Measurements from ENCODE around the gene RNF144A. TPM values are rescaled to one million over a fixed set of nuclear protein-coding genes. Genes with fewer than 3 reads are reported as not detected.
"Not testable (repeated sequence)": the region's sequence is repeated elsewhere in the genome, so short reads cannot be mapped to it uniquely, and the experiment has no call there.

Gene RNF144A
- total RNA-seq, 2 donors from 2014 or later: 13.6 to 29.2 TPM

- H3K27ac Mint-ChIP-seq: no peak overlapping the region
- no peak for ATAC-seq (replicated peaks)
- H3K4me3 Mint-ChIP-seq: no peak overlapping the region
- peaks cover 8% of the 10 kb centered on the region for H3K4me1 Mint-ChIP-seq
- H3K36me3 Mint-ChIP-seq (ENCODE audit: low read depth): peaks cover 22% of the 10 kb centered on the region
- no peaks in the 10 kb centered on the region for H3K27me3 Mint-ChIP-seq
- H3K9me3 Mint-ChIP-seq: no peaks in the 10 kb centered on the region
Observed at GRCh38 chr2:6994536-6995128, 77.4 kb downstream of the RNF144A start.

- H3K4me1 Mint-ChIP-seq: peaks cover 8% of the 10 kb centered on the region
- peaks cover 15% of the 10 kb centered on the region for H3K36me3 Mint-ChIP-seq (ENCODE audit: low read depth)
- H3K27ac Mint-ChIP-seq: no peak overlapping the region
- no peak for ATAC-seq (replicated peaks)
- no peaks in the 10 kb centered on the region for H3K27me3 Mint-ChIP-seq
- no peaks in the 10 kb centered on the region for H3K9me3 Mint-ChIP-seq
- H3K4me3 Mint-ChIP-seq: no peak overlapping the region
Observed at GRCh38 chr2:6995391-6996097, 78.3 kb downstream of the RNF144A start.

- no peak for ATAC-seq (replicated peaks)
- Mint-ChIP-seq H3K36me3 (ENCODE audit: low read depth) (peaks cover 5% of the 10 kb centered on the region), H3K27me3 (no peaks in the 10 kb centered on the region), H3K9me3 (no peaks in the 10 kb centered on the region), H3K4me1 (no peaks in the 10 kb centered on the region), H3K4me3 (no peak overlapping the region), H3K27ac (no peak overlapping the region)
Observed at GRCh38 chr2:6999211-6999877, 82.1 kb downstream of the RNF144A start.

- not testable (repeated sequence) for H3K4me3 Mint-ChIP-seq; ATAC-seq (replicated peaks); H3K9me3 Mint-ChIP-seq; H3K4me1 Mint-ChIP-seq; H3K27ac Mint-ChIP-seq; H3K27me3 Mint-ChIP-seq; H3K36me3 Mint-ChIP-seq (ENCODE audit: low read depth)
Observed at GRCh38 chr2:7001395-7001794, 84.2 kb downstream of the RNF144A start.

- Mint-ChIP-seq H3K4me1 (no peaks in the 10 kb centered on the region), H3K36me3 (ENCODE audit: low read depth) (peaks cover 11% of the 10 kb centered on the region), H3K9me3 (no peaks in the 10 kb centered on the region), H3K4me3 (no peak overlapping the region), H3K27ac (no peak overlapping the region), H3K27me3 (no peaks in the 10 kb centered on the region)
- no peak for ATAC-seq (replicated peaks)
Observed at GRCh38 chr2:7003895-7004294, 86.7 kb downstream of the RNF144A start.

GRCh38 chr2:7004636-7005035, 87.4 kb downstream of the RNF144A start:
- Mint-ChIP-seq H3K4me3 (no peak overlapping the region), H3K36me3 (ENCODE audit: low read depth) (peaks cover 7% of the 10 kb centered on the region), H3K27me3 (no peaks in the 10 kb centered on the region), H3K27ac (no peak overlapping the region), H3K4me1 (no peaks in the 10 kb centered on the region), H3K9me3 (no peaks in the 10 kb centered on the region)
- no peak for ATAC-seq (replicated peaks)

GRCh38 chr2:7007488-7007845, 90.3 kb downstream of the RNF144A start:
- Mint-ChIP-seq H3K9me3 (no peaks in the 10 kb centered on the region), H3K4me3 (no peak overlapping the region), H3K36me3 (ENCODE audit: low read depth) (peaks cover 7% of the 10 kb centered on the region), H3K27me3 (no peaks in the 10 kb centered on the region), H3K27ac (no peak overlapping the region), H3K4me1 (peaks cover 12% of the 10 kb centered on the region)
- ATAC-seq (replicated peaks): no peak

- Mint-ChIP-seq H3K27ac (peak overlapping the region; percentile 44), H3K9me3 (no peaks in the 10 kb centered on the region)
- ATAC-seq (replicated peaks): no peak
Observed at GRCh38 chr2:7007846-7008741, 90.9 kb downstream of the RNF144A start.

GRCh38 chr2:7009207-7009911, 92.1 kb downstream of the RNF144A start:
- H3K4me1 Mint-ChIP-seq: peaks cover 30% of the 10 kb centered on the region
- ATAC-seq (replicated peaks): no peak
- H3K27ac Mint-ChIP-seq: peak overlapping the region; percentile 44
- H3K9me3 Mint-ChIP-seq: no peaks in the 10 kb centered on the region
- peaks cover 7% of the 10 kb centered on the region for H3K36me3 Mint-ChIP-seq (ENCODE audit: low read depth)
- no peak overlapping the region for H3K4me3 Mint-ChIP-seq
- no peaks in the 10 kb centered on the region for H3K27me3 Mint-ChIP-seq

More at GRCh38 chr2:7007846-7008741, 90.9 kb downstream of the RNF144A start:
- Mint-ChIP-seq H3K27me3 (no peaks in the 10 kb centered on the region), H3K4me1 (peaks cover 18% of the 10 kb centered on the region), H3K36me3 (ENCODE audit: low read depth) (peaks cover 7% of the 10 kb centered on the region), H3K4me3 (no peak overlapping the region)

GRCh38 chr2:7010391-7011054, 93.3 kb downstream of the RNF144A start:
- H3K36me3 Mint-ChIP-seq (ENCODE audit: low read depth): peaks cover 16% of the 10 kb centered on the region
- H3K27ac Mint-ChIP-seq: no peak overlapping the region
- H3K4me1 Mint-ChIP-seq: peaks cover 34% of the 10 kb centered on the region
- ATAC-seq (replicated peaks): no peak
- no peak overlapping the region for H3K4me3 Mint-ChIP-seq
- H3K9me3 Mint-ChIP-seq: no peaks in the 10 kb centered on the region
- no peaks in the 10 kb centered on the region for H3K27me3 Mint-ChIP-seq

GRCh38 chr2:7011356-7012083, 94.3 kb downstream of the RNF144A start:
- H3K36me3 Mint-ChIP-seq (ENCODE audit: low read depth): peaks cover 21% of the 10 kb centered on the region
- peak; percentile 43 for ATAC-seq (replicated peaks)
- H3K9me3 Mint-ChIP-seq: no peaks in the 10 kb centered on the region
- H3K27ac Mint-ChIP-seq: peak overlapping the region; percentile 15
- no peak overlapping the region for H3K4me3 Mint-ChIP-seq
- no peaks in the 10 kb centered on the region for H3K27me3 Mint-ChIP-seq
- peaks cover 34% of the 10 kb centered on the region for H3K4me1 Mint-ChIP-seq

- Mint-ChIP-seq H3K36me3 (ENCODE audit: low read depth) (peaks cover 24% of the 10 kb centered on the region), H3K27ac (peak overlapping the region; percentile 15), H3K27me3 (no peaks in the 10 kb centered on the region), H3K4me3 (no peak overlapping the region), H3K4me1 (peaks cover 34% of the 10 kb centered on the region), H3K9me3 (no peaks in the 10 kb centered on the region)
- ATAC-seq (replicated peaks): no peak
Observed at GRCh38 chr2:7012141-7012764, 95.0 kb downstream of the RNF144A start.
